H1 (cell line): ENCODE data around the gene SLC18A3.

Source experiments
- CBX5 ChIP-seq: fragments of 300-800, 300-1000 bp; sonication (generic); IDR thresholded peaks from 2 replicates; pipeline ENCODE4 v1.7.1; 2016; ENCODE audit warnings: antibody characterized with exemption, low read length, low read depth
- CHD2 ChIP-seq: IDR thresholded peaks from 2 replicates; pipeline ENCODE4 v1.6.1; 2012; ENCODE audit warnings: low read length, improper control_type of control experiment
- EGR1 ChIP-seq: IDR thresholded peaks from 2 replicates; pipeline ENCODE4 v1.6.1; 2011; ENCODE audit warnings: low read depth, low read length, borderline replicate concordance
- EP300 ChIP-seq, 2 experiments: IDR thresholded peaks; 1 replicate in 1 of 2; 2 replicates in 1 of 2; pipeline ENCODE4 v1.6.1; 2011 to 2012; ENCODE audit warnings: low read depth in 2 of 2, low read length in 2 of 2, mild to moderate bottlenecking in 2 of 2, borderline replicate concordance in 1 of 2, inconsistent platforms in 1 of 2, moderate library complexity in 1 of 2
- POLR2A ChIP-seq, 2 experiments: IDR thresholded peaks; 1 replicate in 1 of 2; 2 replicates in 1 of 2; pipeline ENCODE4 v1.6.1; 2011; ENCODE audit warnings: low read depth in 2 of 2, low read length in 2 of 2, mild to moderate bottlenecking in 2 of 2; ENCODE audit errors: control extremely low read depth in 1 of 2
- TF ChIP-seq, protein P1 (sequence below): IDR thresholded peaks from 2 replicates; pipeline ENCODE4 v1.6.1; 2012; ENCODE audit warnings: inconsistent platforms
- TF ChIP-seq, protein P2 (sequence below), 3 experiments: IDR thresholded peaks; 1 replicate in 2 of 3; 2 replicates in 1 of 3; pipeline versions ENCODE4 v1.5.1 to v1.6.1; 2011; ENCODE audit warnings: low read length in 3 of 3, mild to moderate bottlenecking in 3 of 3, inconsistent platforms in 2 of 3, low read depth in 1 of 3, moderate library complexity in 1 of 3; ENCODE audit not compliant: insufficient read depth in 1 of 3; ENCODE audit errors: control extremely low read depth in 1 of 3

DNA sequence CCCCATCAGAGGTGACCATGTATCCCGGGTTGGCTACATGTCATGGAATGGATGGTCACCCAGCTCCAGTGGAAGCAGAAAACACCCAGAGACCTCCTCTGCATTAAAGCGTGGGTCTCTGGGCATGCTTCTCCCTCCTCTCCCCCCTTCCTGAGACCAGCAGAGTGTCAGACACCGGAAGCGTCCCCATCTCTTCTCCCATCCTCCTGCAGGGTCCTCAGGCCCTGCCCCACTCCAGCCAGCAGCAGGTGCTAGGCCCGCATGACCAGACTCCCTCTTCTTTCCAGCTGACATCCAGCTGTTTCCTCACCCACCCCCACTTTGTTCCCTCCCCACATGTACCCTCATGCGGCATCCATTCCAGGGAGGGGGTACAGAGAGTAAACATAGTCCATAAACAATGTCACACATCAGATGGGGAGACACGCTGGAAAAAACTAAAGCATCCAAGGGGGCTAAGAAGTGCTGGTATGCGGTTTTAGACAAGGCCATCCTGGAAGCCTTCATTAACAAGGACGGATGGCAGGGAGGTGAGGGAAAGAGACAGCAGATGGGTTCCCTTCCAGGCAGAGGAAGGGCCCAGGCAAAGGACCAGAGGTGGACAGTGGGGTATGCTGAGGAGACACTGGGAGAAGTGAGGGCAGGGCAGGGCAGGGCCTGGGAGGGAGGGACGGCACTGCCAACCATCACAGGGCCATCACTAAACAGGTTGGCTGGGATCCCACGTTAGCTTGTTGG lies 12.5 kb upstream of the SLC18A3 start:
- TF ChIP-seq, protein P1, sequence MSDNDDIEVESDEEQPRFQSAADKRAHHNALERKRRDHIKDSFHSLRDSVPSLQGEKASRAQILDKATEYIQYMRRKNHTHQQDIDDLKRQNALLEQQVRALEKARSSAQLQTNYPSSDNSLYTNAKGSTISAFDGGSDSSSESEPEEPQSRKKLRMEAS, result no peak
- TF ChIP-seq EGR1, result no peak
- no peak for TF ChIP-seq CBX5
- no peak for TF ChIP-seq EP300 (IDR thresholded peaks at IDR 0.05; ENCODE audit: borderline replicate concordance in 1 of 2, low read depth in 2 of 2, low read length in 2 of 2)
- TF ChIP-seq CHD2, result no peak
- TF ChIP-seq, protein P2, sequence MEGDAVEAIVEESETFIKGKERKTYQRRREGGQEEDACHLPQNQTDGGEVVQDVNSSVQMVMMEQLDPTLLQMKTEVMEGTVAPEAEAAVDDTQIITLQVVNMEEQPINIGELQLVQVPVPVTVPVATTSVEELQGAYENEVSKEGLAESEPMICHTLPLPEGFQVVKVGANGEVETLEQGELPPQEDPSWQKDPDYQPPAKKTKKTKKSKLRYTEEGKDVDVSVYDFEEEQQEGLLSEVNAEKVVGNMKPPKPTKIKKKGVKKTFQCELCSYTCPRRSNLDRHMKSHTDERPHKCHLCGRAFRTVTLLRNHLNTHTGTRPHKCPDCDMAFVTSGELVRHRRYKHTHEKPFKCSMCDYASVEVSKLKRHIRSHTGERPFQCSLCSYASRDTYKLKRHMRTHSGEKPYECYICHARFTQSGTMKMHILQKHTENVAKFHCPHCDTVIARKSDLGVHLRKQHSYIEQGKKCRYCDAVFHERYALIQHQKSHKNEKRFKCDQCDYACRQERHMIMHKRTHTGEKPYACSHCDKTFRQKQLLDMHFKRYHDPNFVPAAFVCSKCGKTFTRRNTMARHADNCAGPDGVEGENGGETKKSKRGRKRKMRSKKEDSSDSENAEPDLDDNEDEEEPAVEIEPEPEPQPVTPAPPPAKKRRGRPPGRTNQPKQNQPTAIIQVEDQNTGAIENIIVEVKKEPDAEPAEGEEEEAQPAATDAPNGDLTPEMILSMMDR (IDR thresholded peaks at IDR 0.05; ENCODE audit: control extremely low read depth in 1 of 3, insufficient read depth in 1 of 3, low read depth in 1 of 3, low read length in 3 of 3), result no peak
- no peak for TF ChIP-seq POLR2A (IDR thresholded peaks at IDR 0.05; ENCODE audit: control extremely low read depth in 1 of 2, low read depth in 2 of 2, low read length in 2 of 2)
